SU-DHL-6 (cell line): ENCODE results near the gene TMIE.

Source experiments
- H2AFZ ChIP-seq: fragments of 200-600 bp; sonication (generic); 2 replicates; pipeline ENCODE4 v1.6.1; 2014; ENCODE audit warnings: low read depth, mild to moderate bottlenecking, moderate library complexity, mixed read lengths, antibody characterized with exemption, low read length; ENCODE audit not compliant: severe bottlenecking
- H3F3A ChIP-seq: fragments of 200-600 bp; shearing (Covaris generic); 2 replicates; pipeline ENCODE4 v1.6.0; 2016; ENCODE audit warnings: antibody characterized with exemption, mild to moderate bottlenecking; ENCODE audit not compliant: insufficient read depth
- H3K27ac ChIP-seq: fragments of 200-600 bp; sonication (generic); 2 replicates; pipeline ENCODE4 v1.5.1; 2016; ENCODE audit warnings: low read depth, mild to moderate bottlenecking, low read length, moderate library complexity, mixed read lengths
- H3K27me3 ChIP-seq: fragments of 200-600 bp; sonication (generic), shearing (Covaris generic); 2 replicates; pipeline ENCODE4 v1.6.0; 2014; ENCODE audit warnings: mild to moderate bottlenecking, low read length
- H3K36me3 ChIP-seq: fragments of 200-600 bp; sonication (generic); 2 replicates; pipeline ENCODE4 v1.6.1; 2014; ENCODE audit warnings: mild to moderate bottlenecking, low read length, mixed read lengths
- H3K4me2 ChIP-seq: fragments of 300-600, 200-600 bp; shearing (Covaris generic), sonication (generic); 2 replicates; pipeline ENCODE4 v1.6.0; 2014; ENCODE audit warnings: low read length, low read depth, mild to moderate bottlenecking; ENCODE audit not compliant: poor library complexity, severe bottlenecking
- H3K4me3 ChIP-seq: fragments of 200-600 bp; sonication (generic); 2 replicates; pipeline ENCODE4 v1.5.1; 2014; ENCODE audit warnings: antibody characterized with exemption, low read length, mild to moderate bottlenecking, mixed read lengths; ENCODE audit not compliant: insufficient read depth, poor library complexity, severe bottlenecking
- H3K79me2 ChIP-seq: fragments of 200-600 bp; sonication (generic); 2 replicates; pipeline ENCODE4 v1.6.1; 2014; ENCODE audit warnings: mild to moderate bottlenecking, low read length, moderate library complexity; ENCODE audit not compliant: insufficient read depth
- H3K9ac ChIP-seq: fragments of 200-600 bp; sonication (generic); 2 replicates; pipeline ENCODE4 v1.7.0; 2014; ENCODE audit warnings: mild to moderate bottlenecking, low read length
- H3K9me2 ChIP-seq: fragments of 200-600 bp; sonication (generic); replicated peaks from 2 replicates; pipeline ENCODE4 v1.6.1; 2014; ENCODE audit warnings: low read length; ENCODE audit not compliant: insufficient read depth
- H3K9me3 ChIP-seq: fragments of 200-600 bp; sonication (generic); 2 replicates; pipeline ENCODE4 v1.6.1; 2014; ENCODE audit warnings: low read length, mixed read lengths; ENCODE audit not compliant: insufficient read depth
- H4K20me1 ChIP-seq: fragments of 200-600 bp; sonication (generic); 2 replicates; pipeline ENCODE4 v1.6.1; 2014; ENCODE audit warnings: low read depth, mild to moderate bottlenecking, antibody characterized with exemption, low read length, moderate library complexity, mixed read lengths
- EZH2phosphoT487 ChIP-seq: fragments of 200-600 bp; sonication (generic), shearing (Covaris generic); conservative IDR thresholded peaks from 2 replicates; pipeline ENCODE4 v1.6.1; 2018; ENCODE audit warnings: mild to moderate bottlenecking, antibody characterized with exemption, low read length, moderate library complexity, mixed read lengths
- TF ChIP-seq, protein P1 (sequence below): fragments of 200-600 bp; sonication (generic); IDR thresholded peaks from one replicate; pipeline ENCODE4 v1.5.1; 2017; ENCODE audit warnings: antibody characterized with exemption, mild to moderate bottlenecking, low read length, moderate library complexity; ENCODE audit not compliant: insufficient read depth, poor library complexity, severe bottlenecking

Gene TMIE

DNA sequence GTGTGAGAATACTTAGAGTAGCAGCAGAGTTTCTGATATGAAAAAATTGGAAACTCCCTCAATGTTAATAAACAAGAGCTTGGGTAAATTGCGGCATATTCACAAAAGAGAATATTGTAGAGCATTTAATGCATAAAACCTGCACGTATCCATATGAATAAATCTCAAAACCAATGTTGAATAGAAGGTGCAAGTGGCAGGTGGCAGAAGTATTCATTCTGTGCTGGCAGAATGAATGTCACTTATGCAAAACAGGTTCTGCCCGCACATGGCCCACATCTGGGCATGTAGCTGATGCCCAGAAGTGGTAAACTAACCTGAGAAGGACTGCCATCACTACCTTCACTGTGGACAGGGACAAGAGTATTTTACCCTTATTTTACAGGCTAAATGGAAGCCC, 30.6 kb downstream of the TMIE start:
- H3F3A ChIP-seq = no peaks in the 10 kb centered on the region
- no peak for TF ChIP-seq EZH2phosphoT487
- TF ChIP-seq, protein P1, sequence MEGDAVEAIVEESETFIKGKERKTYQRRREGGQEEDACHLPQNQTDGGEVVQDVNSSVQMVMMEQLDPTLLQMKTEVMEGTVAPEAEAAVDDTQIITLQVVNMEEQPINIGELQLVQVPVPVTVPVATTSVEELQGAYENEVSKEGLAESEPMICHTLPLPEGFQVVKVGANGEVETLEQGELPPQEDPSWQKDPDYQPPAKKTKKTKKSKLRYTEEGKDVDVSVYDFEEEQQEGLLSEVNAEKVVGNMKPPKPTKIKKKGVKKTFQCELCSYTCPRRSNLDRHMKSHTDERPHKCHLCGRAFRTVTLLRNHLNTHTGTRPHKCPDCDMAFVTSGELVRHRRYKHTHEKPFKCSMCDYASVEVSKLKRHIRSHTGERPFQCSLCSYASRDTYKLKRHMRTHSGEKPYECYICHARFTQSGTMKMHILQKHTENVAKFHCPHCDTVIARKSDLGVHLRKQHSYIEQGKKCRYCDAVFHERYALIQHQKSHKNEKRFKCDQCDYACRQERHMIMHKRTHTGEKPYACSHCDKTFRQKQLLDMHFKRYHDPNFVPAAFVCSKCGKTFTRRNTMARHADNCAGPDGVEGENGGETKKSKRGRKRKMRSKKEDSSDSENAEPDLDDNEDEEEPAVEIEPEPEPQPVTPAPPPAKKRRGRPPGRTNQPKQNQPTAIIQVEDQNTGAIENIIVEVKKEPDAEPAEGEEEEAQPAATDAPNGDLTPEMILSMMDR = no peak
- no peaks in the 10 kb centered on the region for H4K20me1 ChIP-seq
- H2AFZ ChIP-seq = no peak overlapping the region
- H3K36me3 ChIP-seq = no peaks in the 10 kb centered on the region
- no peaks in the 10 kb centered on the region for H3K9me3 ChIP-seq
- H3K9me2 ChIP-seq = no peaks in the 10 kb centered on the region
- H3K4me2 ChIP-seq = no peak overlapping the region
- H3K9ac ChIP-seq = no peak overlapping the region
- H3K79me2 ChIP-seq = no peaks in the 10 kb centered on the region
- H3K4me3 ChIP-seq = no peak overlapping the region
- no peaks in the 10 kb centered on the region for H3K27me3 ChIP-seq
- no peak overlapping the region for H3K27ac ChIP-seq

DNA sequence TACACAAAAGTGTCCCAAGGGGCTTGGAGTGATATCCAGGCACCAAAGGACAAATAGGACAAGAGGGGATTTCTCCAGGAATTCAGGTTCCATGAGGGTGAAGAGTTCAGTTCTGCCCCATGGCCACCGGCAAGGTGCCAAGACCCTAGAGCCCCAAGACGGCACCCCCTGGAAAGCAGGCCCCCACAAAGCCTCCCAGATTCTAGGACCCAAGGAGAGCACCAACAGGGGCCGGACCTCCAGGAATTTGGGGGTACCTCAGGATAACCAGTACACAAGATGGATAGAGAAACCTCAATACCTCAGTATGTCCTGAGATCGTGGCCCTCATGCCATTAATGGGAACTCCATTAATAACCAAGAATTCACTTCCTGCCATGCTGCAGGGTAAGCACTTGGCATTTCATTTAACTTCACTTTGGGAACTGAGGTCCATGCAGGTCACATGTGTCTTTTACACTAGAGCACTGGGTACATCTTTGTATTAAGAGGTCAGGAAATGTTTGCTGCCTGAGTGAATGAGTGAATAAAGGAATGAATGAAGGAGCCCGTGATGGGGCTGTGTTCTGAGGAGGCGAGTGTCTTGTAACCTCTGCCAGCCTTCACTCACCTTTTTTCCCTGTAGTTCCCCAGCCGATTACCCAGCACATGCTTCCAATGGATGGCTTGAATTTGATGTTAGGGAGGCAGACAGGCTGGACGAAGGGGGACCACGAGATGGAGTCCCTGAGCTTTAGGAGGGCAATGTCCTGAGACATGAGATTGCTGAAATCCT, 32.0 kb downstream of the TMIE start:
- Histone ChIP-seq H4K20me1 (no peaks in the 10 kb centered on the region), H3K27me3 (no peaks in the 10 kb centered on the region), H3K9me3 (no peaks in the 10 kb centered on the region), H3K27ac (no peak overlapping the region), H3K9me2 (no peaks in the 10 kb centered on the region), H3K9ac (no peak overlapping the region), H3K79me2 (no peaks in the 10 kb centered on the region), H3K4me2 (no peak overlapping the region), H3K4me3 (no peak overlapping the region), H3K36me3 (no peaks in the 10 kb centered on the region), H2AFZ (no peak overlapping the region), H3F3A (no peaks in the 10 kb centered on the region)
- TF ChIP-seq EZH2phosphoT487 = no peak
- TF ChIP-seq, protein P1 = no peak

DNA sequence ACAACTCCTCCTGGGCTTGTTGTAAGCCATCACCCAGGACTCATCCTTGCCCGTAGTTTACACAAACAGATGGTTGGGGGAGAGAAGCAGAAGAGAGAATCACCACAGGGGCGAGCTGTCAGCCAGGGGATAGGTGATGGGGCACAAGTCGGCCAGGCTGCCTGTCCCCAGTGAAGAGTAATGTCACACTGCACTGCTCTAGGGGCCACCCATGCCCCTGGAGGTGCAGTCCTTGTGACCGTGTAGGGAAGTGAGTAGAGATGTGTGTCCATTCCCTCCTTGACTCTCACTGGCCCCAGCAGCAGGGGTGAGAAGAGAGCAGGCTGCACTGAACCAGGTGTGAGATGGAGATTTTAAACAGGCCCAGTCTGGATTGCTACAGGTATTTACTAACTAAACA, 33.6 kb downstream of the TMIE start:
- Histone ChIP-seq H3K4me2 (no peak overlapping the region), H4K20me1 (no peaks in the 10 kb centered on the region), H3K27me3 (no peaks in the 10 kb centered on the region), H2AFZ (no peak overlapping the region), H3K36me3 (no peaks in the 10 kb centered on the region), H3K79me2 (no peaks in the 10 kb centered on the region), H3K4me3 (no peak overlapping the region), H3K9me3 (no peaks in the 10 kb centered on the region), H3K9ac (no peak overlapping the region), H3K27ac (no peak overlapping the region), H3F3A (no peaks in the 10 kb centered on the region), H3K9me2 (no peaks in the 10 kb centered on the region)
- TF ChIP-seq, protein P1 = no peak
- TF ChIP-seq EZH2phosphoT487 = no peak
